H1 (cell line): ENCODE results near the gene GGA2. TPM values are rescaled to one million over a fixed set of nuclear protein-coding genes. Genes with fewer than 3 reads are reported as not detected.

Experiments
- CTCF ChIA-PET: fragments of 300-600 bp; sonication (Branson Sonifier 250); formaldehyde crosslinking; loops from one replicate; lab custom pipeline; 2021; ENCODE audit not compliant: partially characterized antibody; lab: Charles Lee
- POLR2A ChIA-PET: fragments of 300-600 bp; sonication (Branson Sonifier 250); formaldehyde crosslinking; loops from one replicate; lab custom pipeline; 2021; ENCODE audit warnings: inconsistent platforms; ENCODE audit not compliant: partially characterized antibody; lab: Charles Lee
- DNase-seq, 2 experiments: peaks; one replicate each; pipeline versions ENCODE4 v3.0.0 to v3.0.0-alpha.2; 2010 to 2022; ENCODE audit warnings: low spot score in 2 of 2, low read depth in 1 of 2, mixed read lengths in 1 of 2
- FAIRE-seq: peaks from 2 replicates; lab custom pipeline; 2011; peaks lifted over from hg19 to GRCh38; lab: Jason Lieb, UNC
- H2AFZ ChIP-seq: 2 replicates; pipeline ENCODE4 v1.8.1; 2012; ENCODE audit warnings: low read length, inconsistent platforms
- H2AK5ac ChIP-seq: 2 replicates; pipeline ENCODE4 v1.6.1; 2013; ENCODE audit warnings: low read depth, low read length
- H2BK120ac ChIP-seq: replicated peaks from 2 replicates; pipeline ENCODE3; 2013; ENCODE audit warnings: low read depth, low read length, inconsistent platforms
- H2BK12ac ChIP-seq: 2 replicates; pipeline ENCODE4 v1.6.1; 2013; ENCODE audit warnings: low read depth, low read length
- H2BK15ac ChIP-seq: 2 replicates; pipeline ENCODE4 v1.6.1; 2013; ENCODE audit warnings: low read length
- H2BK20ac ChIP-seq: 2 replicates; pipeline ENCODE4 v1.6.1; 2013; ENCODE audit warnings: low read length
- H2BK5ac ChIP-seq: 2 replicates; pipeline ENCODE4 v1.6.1; 2013; ENCODE audit warnings: low read depth, low read length
- H3K14ac ChIP-seq: 2 replicates; pipeline ENCODE4 v1.6.1; 2013; ENCODE audit warnings: inconsistent platforms; ENCODE audit not compliant: insufficient read length
- H3K18ac ChIP-seq: 2 replicates; pipeline ENCODE4 v1.6.1; 2013; ENCODE audit warnings: low read length; ENCODE audit errors: extremely low read depth
- H3K23ac ChIP-seq: 2 replicates; pipeline ENCODE4 v1.6.1; 2013; ENCODE audit warnings: inconsistent platforms; ENCODE audit not compliant: insufficient read length
- H3K23me2 ChIP-seq: 2 replicates; pipeline ENCODE4 v1.6.1; 2013; ENCODE audit warnings: low read depth, low read length
- H3K27ac ChIP-seq: 2 replicates; pipeline ENCODE4 v1.6.1; 2011; ENCODE audit warnings: low read depth, low read length, inconsistent platforms
- H3K27me3 ChIP-seq, 4 experiments: replicated peaks in 1 of 4; 1 replicate in 1 of 4; 2 replicates in 3 of 4; pipeline versions ENCODE4 v1.6.1 to v1.8.1; 2011 to 2013; ENCODE audit warnings: low read length in 3 of 4, mild to moderate bottlenecking in 3 of 4, inconsistent platforms in 2 of 4, mixed read lengths in 2 of 4, moderate library complexity in 1 of 4; ENCODE audit not compliant: control insufficient read depth in 3 of 4, insufficient read depth in 3 of 4; ENCODE audit errors: extremely low read depth in 1 of 4
- H3K36me3 ChIP-seq, 4 experiments: 2 replicates each; pipeline versions ENCODE4 v1.6.1 to v1.8.1; 2011 to 2013; ENCODE audit warnings: mild to moderate bottlenecking in 4 of 4, low read length in 3 of 4, moderate library complexity in 2 of 4, control low read depth in 1 of 4, inconsistent platforms in 1 of 4; ENCODE audit not compliant: insufficient read depth in 4 of 4, control insufficient read depth in 2 of 4
- H3K4ac ChIP-seq: replicated peaks from 2 replicates; pipeline ENCODE3; 2013; ENCODE audit warnings: low read length, low read depth, mixed read lengths, inconsistent platforms; ENCODE audit not compliant: insufficient read length
- H3K4me1 ChIP-seq, 4 experiments: replicated peaks in 1 of 4; 1 replicate in 1 of 4; 2 replicates in 3 of 4; pipeline versions ENCODE4 v1.6.1 to v1.8.1; 2011 to 2013; ENCODE audit warnings: low read length in 3 of 4, inconsistent platforms in 2 of 4, mixed read lengths in 1 of 4; ENCODE audit not compliant: insufficient read depth in 4 of 4, control insufficient read depth in 3 of 4
- H3K4me2 ChIP-seq, 2 experiments: 2 replicates each; pipeline versions ENCODE4 v1.6.1 to v1.8.1; 2011 to 2013; ENCODE audit warnings: low read depth in 2 of 2, low read length in 2 of 2, control low read depth in 1 of 2, inconsistent platforms in 1 of 2, mild to moderate bottlenecking in 1 of 2; ENCODE audit not compliant: insufficient read depth in 1 of 2
- H3K4me3 ChIP-seq, 4 experiments: fragments of 200-600, 300-600 bp in 1 of 4; sonication (generic), shearing (Covaris generic), sonication (Bioruptor Twin) in 1 of 4; 2 replicates each; pipeline versions ENCODE4 v1.5.1 to v1.8.1; 2011 to 2016; ENCODE audit warnings: low read length in 4 of 4, low read depth in 3 of 4, control low read depth in 2 of 4, inconsistent platforms in 2 of 4, mild to moderate bottlenecking in 2 of 4, mixed read lengths in 1 of 4, moderate library complexity in 1 of 4; ENCODE audit not compliant: insufficient read depth in 2 of 4; ENCODE audit errors: extremely low read depth in 1 of 4
- H3K56ac ChIP-seq: replicated peaks from 2 replicates; pipeline ENCODE3; 2013; ENCODE audit warnings: low read depth, mild to moderate bottlenecking, mixed read lengths, low read length, inconsistent platforms; ENCODE audit not compliant: insufficient read length
- H3K79me1 ChIP-seq: 2 replicates; pipeline ENCODE4 v1.6.1; 2013; ENCODE audit warnings: low read depth, low read length, control low read depth
- H3K79me2 ChIP-seq, 2 experiments: 2 replicates each; pipeline versions ENCODE4 v1.6.1 to v1.8.1; 2012 to 2013; ENCODE audit warnings: low read length in 2 of 2, mild to moderate bottlenecking in 2 of 2, inconsistent platforms in 1 of 2; ENCODE audit not compliant: insufficient read depth in 2 of 2, control insufficient read depth in 1 of 2
- H3K9ac ChIP-seq, 4 experiments: replicated peaks in 1 of 4; 1 replicate in 1 of 4; 2 replicates in 3 of 4; pipeline versions ENCODE4 v1.6.1 to v1.8.1; 2011 to 2013; ENCODE audit warnings: low read depth in 3 of 4, low read length in 3 of 4, control low read depth in 2 of 4, mild to moderate bottlenecking in 2 of 4, moderate library complexity in 2 of 4, inconsistent platforms in 1 of 4; ENCODE audit errors: extremely low read depth in 1 of 4
- H3K9me3 ChIP-seq, 2 experiments: 2 replicates each; pipeline versions ENCODE4 v1.6.1 to v1.8.1; 2012 to 2013; ENCODE audit warnings: mild to moderate bottlenecking in 2 of 2, moderate library complexity in 2 of 2, control low read depth in 1 of 2, inconsistent platforms in 1 of 2, low read depth in 1 of 2, low read length in 1 of 2, mixed read lengths in 1 of 2; ENCODE audit not compliant: insufficient read depth in 2 of 2
- H4K20me1 ChIP-seq, 2 experiments: replicated peaks in 1 of 2; 2 replicates each; pipeline versions ENCODE3 to v1.8.1; 2011 to 2013; ENCODE audit warnings: inconsistent platforms in 2 of 2, low read length in 2 of 2, mild to moderate bottlenecking in 1 of 2; ENCODE audit not compliant: insufficient read depth in 2 of 2, control insufficient read depth in 1 of 2
- H4K5ac ChIP-seq: 2 replicates; pipeline ENCODE4 v1.6.1; 2013; ENCODE audit warnings: low read length, low read depth, mixed read lengths, inconsistent platforms; ENCODE audit not compliant: insufficient read length
- H4K8ac ChIP-seq: 2 replicates; pipeline ENCODE4 v1.8.0; 2013; ENCODE audit warnings: mild to moderate bottlenecking, moderate library complexity, low read length, inconsistent platforms; ENCODE audit not compliant: insufficient read depth; ENCODE audit errors: extremely low read depth
- H4K91ac ChIP-seq: replicated peaks from 2 replicates; pipeline ENCODE3; 2013; ENCODE audit warnings: low read length, mixed read lengths, inconsistent platforms; ENCODE audit not compliant: insufficient read length
- ASH2L ChIP-seq: fragments of 200-600, 300-600 bp; sonication (generic); IDR thresholded peaks from one replicate; pipeline ENCODE4 v1.7.1; 2017; ENCODE audit warnings: low read length
- CHD1 ChIP-seq: IDR thresholded peaks from 2 replicates; pipeline ENCODE4 v1.6.1; 2012; ENCODE audit warnings: low read depth, low read length, improper control_type of control experiment
- CHD2 ChIP-seq: IDR thresholded peaks from 2 replicates; pipeline ENCODE4 v1.6.1; 2012; ENCODE audit warnings: low read length, improper control_type of control experiment
- GABPA ChIP-seq: IDR thresholded peaks from 2 replicates; pipeline ENCODE4 v1.6.1; 2011; ENCODE audit warnings: mild to moderate bottlenecking, low read length, moderate library complexity, borderline replicate concordance; ENCODE audit not compliant: insufficient read depth
- HDAC6 ChIP-seq: IDR thresholded peaks from one replicate; pipeline ENCODE4 v1.7.1; 2012; ENCODE audit warnings: low read depth, mild to moderate bottlenecking, inconsistent platforms, low read length, moderate library complexity
- RNF2 ChIP-seq: fragments of 200-900, 300-1000 bp; sonication (generic); IDR thresholded peaks from 2 replicates; pipeline ENCODE4 v1.7.1; 2016; ENCODE audit warnings: borderline replicate concordance, low read depth, mild to moderate bottlenecking, antibody characterized with exemption, low read length; ENCODE audit not compliant: poor library complexity, severe bottlenecking; ENCODE audit errors: missing control alignments
- TBP ChIP-seq: IDR thresholded peaks from 2 replicates; pipeline ENCODE4 v1.6.1; 2011; ENCODE audit warnings: low read depth, low read length, improper control_type of control experiment
- WGBS, 2 experiments: shearing (Covaris generic) in 1 of 2; methylation state at CpG; one replicate each; pipeline versions ENCODE4 v1.1.6 to v1.1.7; 2013 to 2015; ENCODE audit warnings: low lambda C conversion rate in 2 of 2, mixed read lengths in 2 of 2, inconsistent platforms in 1 of 2, low coverage in 1 of 2, missing lambda C conversion rate in 1 of 2; ENCODE audit not compliant: insufficient replicate concordance in 2 of 2, insufficient coverage in 1 of 2, insufficient read length in 1 of 2; ENCODE audit errors: extremely low coverage in 1 of 2, missing lambda C conversion rate in 1 of 2; 5-methylcytosine and 5-hydroxymethylcytosine counted together
- polyA plus RNA-seq, 7 experiments: library from polyadenylated mRNA; depleted of rRNA in 3 of 7; stranded (reverse) in 5 of 7; unstranded in 2 of 7; fragments of >200 nt in 5 of 7; fragments of 200-250 nt in 2 of 7; gene quantifications; 1 replicate in 5 of 7; 2 replicates in 1 of 7; 4 replicates in 1 of 7; pipeline versions ENCODE4 v1.2.1 to v1.2.3, GENCODE V29; 2011 to 2013; ENCODE audit warnings: missing spikeins in 2 of 7, mixed read lengths in 2 of 7
- total RNA-seq: library from RNA; stranded (reverse); fragmentation: NEBNext Ultra II Directional; extraction: Animal tissue kit (Norgen Biotek cat#: 25700); gene quantifications from 2 replicates; pipeline ENCODE4 v1.2.1, GENCODE V29; 2021
- TF ChIP-seq, protein P1 (sequence below), 3 experiments: IDR thresholded peaks; 1 replicate in 2 of 3; 2 replicates in 1 of 3; pipeline versions ENCODE4 v1.5.1 to v1.6.1; 2011; ENCODE audit warnings: low read length in 3 of 3, mild to moderate bottlenecking in 3 of 3, inconsistent platforms in 2 of 3, low read depth in 1 of 3, moderate library complexity in 1 of 3; ENCODE audit not compliant: insufficient read depth in 1 of 3; ENCODE audit errors: control extremely low read depth in 1 of 3

GGA2 gene
- total and polyA plus RNA-seq, 2 of the 8 experiments (the other 6 are each of a cell fraction or from before 2014, with no cell fraction given): 65.8 to 114 TPM

DNA sequence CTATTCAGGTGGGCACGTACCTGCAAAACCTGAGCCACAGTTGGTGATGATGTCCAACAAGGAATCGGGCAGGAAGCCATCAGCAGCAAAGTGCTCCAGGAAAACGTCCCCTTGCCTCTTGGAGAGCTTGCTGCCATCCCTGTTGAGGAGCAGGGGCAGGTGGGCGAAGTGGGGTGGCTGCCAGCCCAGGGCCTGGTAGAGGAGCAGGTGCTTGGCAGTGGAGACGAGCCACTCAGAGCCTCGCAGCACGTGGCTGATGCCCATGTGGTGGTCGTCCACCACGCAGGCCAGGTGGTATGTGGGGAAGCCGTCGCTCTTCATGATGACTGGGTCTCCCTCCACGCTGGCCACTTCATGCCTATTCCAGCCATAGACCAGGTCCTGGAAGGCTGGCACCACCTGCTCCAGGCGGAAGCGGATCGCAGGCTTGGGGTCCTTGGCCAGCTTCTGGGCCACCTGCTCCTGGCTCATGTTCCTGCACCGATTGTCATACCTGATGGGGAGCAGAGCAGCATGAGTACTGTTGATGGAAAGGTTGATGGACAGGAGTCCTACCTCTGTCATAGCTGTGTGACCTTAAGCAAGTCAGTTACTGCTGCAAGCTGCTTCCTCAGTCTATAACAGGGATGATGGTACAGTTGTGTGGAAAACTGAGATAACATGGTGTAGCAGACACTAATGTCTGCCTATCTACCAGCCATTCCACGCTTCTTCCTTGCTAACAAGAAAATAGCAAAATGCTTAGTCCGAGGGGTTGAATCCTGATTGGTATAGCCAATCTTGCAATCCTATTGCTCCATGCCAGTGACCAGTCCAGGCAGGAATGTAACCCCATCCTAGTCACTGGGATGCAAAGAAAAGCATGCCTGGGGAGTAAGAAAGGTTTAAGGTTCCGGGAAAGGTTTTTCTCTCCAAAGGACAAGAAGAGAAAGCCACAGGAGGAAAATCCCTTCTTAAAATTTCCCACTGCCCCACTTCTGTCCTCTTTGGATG, 24.9 kb upstream of the GGA2 start:
- Histone ChIP-seq H2AK5ac (no peak overlapping the region), H4K20me1 (peaks cover 0 to 6% of the 10 kb centered on the region in 2 experiments)
- POLR2A ChIA-PET: interaction anchor here (1.5 to 2.2 kb wide), 2 partner anchors 9 to 26 kb away, joined by 3 to 7 read pairs; partner anchors contain the start of gene GGA2
- TF ChIP-seq, protein P1, sequence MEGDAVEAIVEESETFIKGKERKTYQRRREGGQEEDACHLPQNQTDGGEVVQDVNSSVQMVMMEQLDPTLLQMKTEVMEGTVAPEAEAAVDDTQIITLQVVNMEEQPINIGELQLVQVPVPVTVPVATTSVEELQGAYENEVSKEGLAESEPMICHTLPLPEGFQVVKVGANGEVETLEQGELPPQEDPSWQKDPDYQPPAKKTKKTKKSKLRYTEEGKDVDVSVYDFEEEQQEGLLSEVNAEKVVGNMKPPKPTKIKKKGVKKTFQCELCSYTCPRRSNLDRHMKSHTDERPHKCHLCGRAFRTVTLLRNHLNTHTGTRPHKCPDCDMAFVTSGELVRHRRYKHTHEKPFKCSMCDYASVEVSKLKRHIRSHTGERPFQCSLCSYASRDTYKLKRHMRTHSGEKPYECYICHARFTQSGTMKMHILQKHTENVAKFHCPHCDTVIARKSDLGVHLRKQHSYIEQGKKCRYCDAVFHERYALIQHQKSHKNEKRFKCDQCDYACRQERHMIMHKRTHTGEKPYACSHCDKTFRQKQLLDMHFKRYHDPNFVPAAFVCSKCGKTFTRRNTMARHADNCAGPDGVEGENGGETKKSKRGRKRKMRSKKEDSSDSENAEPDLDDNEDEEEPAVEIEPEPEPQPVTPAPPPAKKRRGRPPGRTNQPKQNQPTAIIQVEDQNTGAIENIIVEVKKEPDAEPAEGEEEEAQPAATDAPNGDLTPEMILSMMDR (IDR thresholded peaks at IDR 0.05; ENCODE audit: control extremely low read depth in 1 of 3, insufficient read depth in 1 of 3, low read depth in 1 of 3, low read length in 3 of 3): no peak
- TF ChIP-seq HDAC6 (no peak), TBP (no peak), RNF2 (no peak), CHD1 (no peak), GABPA (no peak), CHD2 (no peak), ASH2L (no peak)

More for the DNA sequence above, 24.9 kb upstream of the GGA2 start:
- Histone ChIP-seq H3K9me3 (no peaks in the 10 kb centered on the region), H3K4ac (no peak overlapping the region), H4K91ac (no peak overlapping the region), H3K23ac (no peak overlapping the region), H3K4me2 (no peak overlapping the region), H3K36me3 (peaks cover 10 to 59% (median 45%) of the 10 kb centered on the region in 4 experiments; a peak in 7 of 8 replicates), H3K79me1 (no peaks in the 10 kb centered on the region), H2BK15ac (no peak overlapping the region), H4K5ac (no peak overlapping the region), H2AFZ (no peak overlapping the region), H3K18ac (no peak overlapping the region), H3K23me2 (no peaks in the 10 kb centered on the region), H3K14ac (no peak overlapping the region), H3K9ac (no peak overlapping the region), H2BK5ac (no peak overlapping the region), H4K8ac (no peak overlapping the region), H3K4me1 (no peaks in the 10 kb centered on the region), H2BK12ac (no peak overlapping the region), H3K27ac (no peak overlapping the region), H3K56ac (no peak overlapping the region), H3K27me3 (no peaks in the 10 kb centered on the region), H2BK20ac (no peak overlapping the region), H2BK120ac (no peak overlapping the region), H3K4me3 (no peak overlapping the region), H3K79me2 (no peaks in the 10 kb centered on the region)
- WGBS, 2 experiments: 86% methylated on average over 19 of the region's 19 CpGs; no CpG with 5 or more reads in 1 of the 2 experiments
- DNase-seq (no peak), FAIRE-seq (no peak)
- CTCF ChIA-PET: no interaction called here
